ENCODE results near the gene SZT2. TPM values are rescaled to one million over a fixed set of nuclear protein-coding genes. Genes with fewer than 3 reads are reported as not detected.
"Not testable (repeated sequence)": the region's sequence is repeated elsewhere in the genome, so short reads cannot be mapped to it uniquely, and the experiment has no call there.

Gene SZT2
- total RNA-seq, 2 experiments from 2014 or later = 52.2 to 60.2 TPM

DNA sequence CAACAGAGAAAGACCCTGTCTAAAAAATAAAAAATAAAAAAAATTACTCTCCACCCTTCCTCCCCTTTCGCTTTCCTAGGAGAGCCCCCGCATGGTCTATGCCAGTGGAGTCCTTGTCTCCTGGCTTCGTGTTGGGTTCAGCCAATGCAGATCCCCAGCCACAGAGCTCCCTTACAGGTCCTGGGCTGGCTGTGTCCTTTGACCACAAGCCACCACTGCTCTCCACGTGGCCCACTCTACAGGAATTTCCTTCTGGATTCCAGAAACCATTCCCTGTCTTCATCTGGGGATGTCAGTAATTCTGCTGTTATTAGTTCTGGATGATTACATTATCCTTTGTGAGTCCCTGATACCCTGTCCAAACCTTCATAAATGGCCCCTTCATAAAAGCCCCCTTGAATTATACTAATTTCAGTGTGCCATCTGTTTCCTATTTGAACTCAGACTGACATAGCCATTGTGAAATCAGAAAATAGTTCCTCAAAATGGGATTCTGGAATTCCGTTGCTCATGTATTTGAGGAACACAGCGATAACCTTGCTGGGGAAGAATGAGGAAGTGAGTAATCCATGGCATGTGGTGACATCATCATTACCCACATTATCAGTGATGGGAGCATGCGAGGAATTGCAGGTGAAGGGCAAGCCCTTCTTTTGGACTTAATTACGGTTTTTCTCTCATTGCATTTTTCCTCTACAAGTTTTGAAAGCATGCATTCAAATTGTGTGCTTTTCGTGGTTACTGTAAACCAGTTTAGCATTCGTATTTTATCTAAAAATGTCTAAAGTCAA lies 86.1 kb downstream of the SZT2 start:
- H3K4me1 Mint-ChIP-seq; H3K27ac Mint-ChIP-seq; H3K36me3 Mint-ChIP-seq; H3K9me3 Mint-ChIP-seq (ENCODE audit: low read depth); ATAC-seq; H3K4me3 Mint-ChIP-seq; DNase-seq; CTCF ChIA-PET: not testable (repeated sequence)
- peaks cover 35% of the 10 kb centered on the region for H3K27me3 Mint-ChIP-seq

DNA sequence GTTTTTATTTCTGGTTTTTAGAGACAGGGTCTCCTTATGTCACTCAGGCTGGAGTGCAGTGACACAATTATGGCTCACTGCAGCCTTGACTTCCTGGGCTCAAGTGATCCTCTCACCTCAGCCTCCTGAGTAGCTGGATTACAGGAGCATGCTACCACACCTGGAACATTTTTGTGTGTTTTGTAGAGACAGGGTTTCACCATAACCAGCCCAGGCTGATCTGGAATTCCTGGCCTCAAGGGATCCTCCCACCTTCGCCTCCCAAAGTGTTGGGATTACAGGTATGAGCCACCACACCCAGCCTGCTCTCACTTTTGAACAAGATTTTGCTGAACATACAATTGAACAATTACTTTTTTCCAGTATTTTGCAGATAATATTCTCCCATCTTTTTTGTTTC lies 88.0 kb downstream of the SZT2 start:
- H3K36me3 Mint-ChIP-seq = no peaks in the 10 kb centered on the region
- peaks cover 16% of the 10 kb centered on the region for H3K4me1 Mint-ChIP-seq
- H3K9me3 Mint-ChIP-seq (ENCODE audit: low read depth) = no peaks in the 10 kb centered on the region
- CTCF ChIA-PET = no interaction called here
- H3K27ac Mint-ChIP-seq = no peak overlapping the region
- no peak overlapping the region for H3K4me3 Mint-ChIP-seq
- ATAC-seq (no peak), DNase-seq (no peak)
- peaks cover 36% of the 10 kb centered on the region for H3K27me3 Mint-ChIP-seq

GRCh38 chr1:43479414-43479813 lies 89.7 kb downstream of the SZT2 start:
- H3K36me3 Mint-ChIP-seq = peaks cover 3% of the 10 kb centered on the region
- CTCF ChIA-PET = no interaction called here
- ATAC-seq = no peak

DNA sequence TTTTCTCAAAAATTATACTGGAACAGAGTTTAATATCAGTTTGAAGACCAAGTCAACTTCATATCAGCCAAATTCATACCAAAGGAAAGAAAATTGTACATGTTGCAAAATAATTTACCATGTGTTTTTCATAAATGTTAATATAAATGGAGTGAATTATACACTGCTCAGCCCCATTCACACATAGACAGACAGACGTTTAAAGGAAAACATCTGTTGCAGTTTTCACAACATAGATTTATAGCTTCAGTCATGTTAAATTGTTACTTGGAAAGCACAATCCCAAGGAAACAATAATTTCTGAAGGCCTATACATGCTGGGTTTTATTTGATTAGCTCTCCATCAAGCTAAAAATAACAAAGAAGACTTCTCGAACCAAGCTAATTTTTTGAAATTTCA lies 91.8 kb downstream of the SZT2 start:
- H3K9me3 Mint-ChIP-seq (ENCODE audit: low read depth) = peaks cover 3% of the 10 kb centered on the region
- H3K27ac Mint-ChIP-seq = no peak overlapping the region
- H3K4me1 Mint-ChIP-seq = peaks cover 7% of the 10 kb centered on the region
- no peak for DNase-seq
- H3K4me3 Mint-ChIP-seq = no peak overlapping the region
- ATAC-seq = no peak
- H3K27me3 Mint-ChIP-seq = peaks cover 25% of the 10 kb centered on the region
- CTCF ChIA-PET = interaction anchor here (0.7 kb wide), 1 partner anchor 355 kb away, joined by 3 read pairs; no protein-coding TSS in a partner anchor
- H3K36me3 Mint-ChIP-seq = peaks cover 3% of the 10 kb centered on the region

More at GRCh38 chr1:43479414-43479813, 89.7 kb downstream of the SZT2 start:
- Mint-ChIP-seq H3K4me1 (peaks cover 7% of the 10 kb centered on the region), H3K4me3 (no peak overlapping the region), H3K27ac (no peak overlapping the region), H3K27me3 (peaks cover 31% of the 10 kb centered on the region), H3K9me3 (ENCODE audit: low read depth) (no peaks in the 10 kb centered on the region)
- DNase-seq = no peak

GRCh38 chr1:43482215-43482614 lies 92.5 kb downstream of the SZT2 start:
- peaks cover 3% of the 10 kb centered on the region for H3K9me3 Mint-ChIP-seq (ENCODE audit: low read depth)
- CTCF ChIA-PET = interaction anchor here (0.6 kb wide), 2 partner anchors 234 to 255 kb away, joined by 3 read pairs; no protein-coding TSS in a partner anchor
- H3K4me1 Mint-ChIP-seq = peaks cover 7% of the 10 kb centered on the region
- no peak overlapping the region for H3K27ac Mint-ChIP-seq
- H3K36me3 Mint-ChIP-seq = peaks cover 3% of the 10 kb centered on the region
- H3K27me3 Mint-ChIP-seq = peaks cover 20% of the 10 kb centered on the region
- ATAC-seq (no peak), DNase-seq (no peak)
- H3K4me3 Mint-ChIP-seq = no peak overlapping the region

GRCh38 chr1:43484367-43484766 lies 94.7 kb downstream of the SZT2 start:
- CTCF ChIA-PET = no interaction called here
- H3K4me3 Mint-ChIP-seq = no peak overlapping the region

DNA sequence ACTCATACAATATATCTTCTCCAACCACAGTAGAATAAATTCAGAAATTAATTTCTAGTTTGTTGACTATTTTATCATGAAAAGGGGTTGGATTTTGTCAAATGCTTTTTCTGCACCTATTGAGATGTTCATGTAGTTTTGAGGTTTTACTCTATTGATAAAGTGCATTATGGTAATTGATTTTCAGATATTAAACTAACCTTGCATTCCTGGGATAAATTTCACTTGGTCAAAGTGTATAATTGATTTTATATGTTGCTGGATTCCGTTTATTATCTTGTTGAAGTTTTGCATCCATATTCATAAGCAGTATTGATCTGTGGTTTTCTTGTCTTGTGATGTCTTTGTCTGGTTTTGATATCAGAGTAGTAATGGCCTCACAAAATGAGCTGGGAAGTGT lies 98.5 kb downstream of the SZT2 start:
- no peak overlapping the region for H3K27ac Mint-ChIP-seq
- ATAC-seq (no peak), DNase-seq (no peak)
- H3K4me1 Mint-ChIP-seq = no peaks in the 10 kb centered on the region
- peaks cover 15% of the 10 kb centered on the region for H3K36me3 Mint-ChIP-seq
- H3K4me3 Mint-ChIP-seq = no peak overlapping the region
- CTCF ChIA-PET = interaction anchor here (1.1 kb wide), 1 partner anchor 25 kb away, joined by 3 read pairs; no protein-coding TSS in a partner anchor
- H3K27me3 Mint-ChIP-seq = peaks cover 8% of the 10 kb centered on the region
- peaks cover 15% of the 10 kb centered on the region for H3K9me3 Mint-ChIP-seq (ENCODE audit: low read depth)

More at GRCh38 chr1:43484367-43484766, 94.7 kb downstream of the SZT2 start:
- H3K9me3 Mint-ChIP-seq (ENCODE audit: low read depth) = peaks cover 9% of the 10 kb centered on the region
- H3K36me3 Mint-ChIP-seq = peaks cover 10% of the 10 kb centered on the region
- ATAC-seq = no peak
- peaks cover 10% of the 10 kb centered on the region for H3K27me3 Mint-ChIP-seq
- H3K27ac Mint-ChIP-seq = no peak overlapping the region
- peaks cover 7% of the 10 kb centered on the region for H3K4me1 Mint-ChIP-seq
- DNase-seq = no peak

DNA sequence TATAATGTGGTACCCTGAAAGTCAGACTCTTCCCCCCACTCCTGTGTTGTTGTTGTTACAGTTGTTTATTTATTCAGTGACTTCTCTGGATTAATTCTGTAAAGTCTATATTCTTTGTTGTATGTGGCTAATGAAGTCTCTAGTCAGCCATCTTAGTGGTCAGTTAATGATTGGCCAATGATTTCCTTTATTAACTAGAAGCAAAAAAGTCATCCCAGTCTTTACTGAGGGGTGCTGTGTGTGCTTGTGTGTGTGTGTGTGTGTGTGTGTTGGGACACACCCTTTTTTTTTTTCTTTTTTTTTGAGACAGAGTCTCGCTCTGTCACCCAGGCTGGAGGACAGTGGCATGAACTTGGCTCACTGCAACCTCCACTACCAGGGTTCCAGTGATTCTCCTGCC lies 101.4 kb downstream of the SZT2 start:
- ATAC-seq (no peak), DNase-seq (no peak)
- CTCF ChIA-PET = no interaction called here
- H3K4me3 Mint-ChIP-seq = no peak overlapping the region
- no peaks in the 10 kb centered on the region for H3K4me1 Mint-ChIP-seq
- H3K27ac Mint-ChIP-seq = no peak overlapping the region
- peaks cover 22% of the 10 kb centered on the region for H3K27me3 Mint-ChIP-seq
- H3K9me3 Mint-ChIP-seq (ENCODE audit: low read depth) = peaks cover 15% of the 10 kb centered on the region
- H3K36me3 Mint-ChIP-seq = peaks cover 12% of the 10 kb centered on the region

DNA sequence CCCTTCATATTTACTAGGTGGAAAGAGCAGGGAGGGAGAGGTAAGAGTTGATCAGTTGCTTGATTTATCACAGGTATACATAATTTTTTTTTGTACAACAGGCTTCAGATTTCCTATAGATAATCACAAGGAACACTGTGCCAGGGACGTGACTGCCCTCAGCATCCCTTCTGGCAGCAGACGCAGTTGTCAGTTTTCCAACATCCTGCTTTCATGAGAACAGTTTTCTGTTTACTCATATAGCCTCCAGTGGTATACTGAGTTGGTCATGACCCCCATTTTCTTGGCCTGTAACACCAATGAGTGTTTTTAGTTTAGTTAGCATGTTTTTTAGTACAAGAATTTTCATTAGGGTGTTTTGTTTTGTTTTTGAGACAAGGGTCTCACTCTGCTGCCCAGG lies 103.1 kb downstream of the SZT2 start:
- CTCF ChIA-PET = no interaction called here
- no peak for ATAC-seq
- Mint-ChIP-seq H3K27me3 (peaks cover 30% of the 10 kb centered on the region), H3K4me3 (no peak overlapping the region), H3K36me3 (peaks cover 11% of the 10 kb centered on the region), H3K4me1 (no peaks in the 10 kb centered on the region), H3K9me3 (ENCODE audit: low read depth) (peaks cover 9% of the 10 kb centered on the region), H3K27ac (no peak overlapping the region)
- no peak for DNase-seq

DNA sequence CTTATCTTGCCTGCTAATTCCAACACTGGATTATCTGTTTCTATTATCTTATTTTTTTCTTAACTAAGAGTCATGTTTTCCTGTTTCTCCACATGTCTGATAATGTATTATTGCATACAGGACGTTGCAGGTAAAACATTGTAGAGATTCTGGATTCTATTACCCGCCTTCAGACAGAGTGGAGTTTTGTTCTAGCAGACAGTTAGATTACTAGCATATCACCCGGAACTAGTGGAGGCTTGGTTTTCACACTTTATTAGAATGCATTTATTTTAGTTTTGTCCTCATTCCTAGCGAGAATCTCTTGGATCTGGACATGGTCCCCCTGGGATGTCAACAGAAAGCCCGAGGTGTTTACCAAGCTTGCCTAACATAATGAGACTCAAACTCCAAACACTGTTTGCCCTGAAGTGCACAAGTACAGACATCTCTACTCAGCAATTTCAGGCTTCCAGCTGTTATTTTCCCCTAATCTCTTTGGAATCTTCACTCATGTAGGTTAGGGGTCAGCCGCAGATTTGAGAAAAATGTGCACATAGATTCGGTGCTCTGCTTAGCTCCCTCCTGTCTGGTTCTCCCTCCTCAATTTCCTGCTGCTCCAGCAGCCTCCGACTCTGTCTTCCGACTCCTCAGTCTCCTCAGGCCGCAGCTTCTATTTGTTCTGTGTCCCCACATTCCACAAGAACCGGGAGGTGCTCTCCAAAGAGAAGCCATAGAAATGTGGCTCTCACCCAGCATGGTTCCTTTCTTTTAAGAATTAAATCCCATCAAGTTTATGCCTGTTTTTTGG lies 104.2 kb downstream of the SZT2 start:
- Mint-ChIP-seq H3K27ac (no peak overlapping the region), H3K36me3 (peaks cover 7% of the 10 kb centered on the region), H3K4me3 (no peak overlapping the region), H3K4me1 (no peaks in the 10 kb centered on the region), H3K27me3 (peaks cover 31% of the 10 kb centered on the region), H3K9me3 (ENCODE audit: low read depth) (peaks cover 6% of the 10 kb centered on the region)
- no peak for DNase-seq
- no peak for ATAC-seq
- CTCF ChIA-PET = no interaction called here

DNA sequence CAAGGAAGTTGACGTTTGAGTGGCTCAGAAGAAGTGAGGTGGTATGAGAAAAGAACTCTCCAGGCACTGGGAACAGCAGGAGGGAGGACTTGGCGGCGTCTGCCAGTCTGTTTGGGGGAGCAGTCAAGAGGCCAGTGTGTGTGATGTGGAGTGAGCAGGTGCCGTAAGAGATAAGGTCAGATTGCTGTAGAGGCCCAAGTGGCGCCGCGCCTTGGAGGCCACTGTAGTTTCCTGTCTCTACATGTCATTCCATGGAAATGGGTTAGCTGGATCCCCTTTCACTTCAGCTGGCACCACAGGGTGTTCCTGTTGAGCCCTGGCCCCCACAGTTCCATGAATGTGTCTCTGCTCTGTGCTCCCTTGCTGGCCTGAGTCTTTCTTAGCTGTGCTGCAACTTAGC lies 105.5 kb downstream of the SZT2 start:
- no peak for ATAC-seq
- H3K36me3 Mint-ChIP-seq = peaks cover under 1% of the 10 kb centered on the region
- no peak overlapping the region for H3K4me3 Mint-ChIP-seq
- no peak overlapping the region for H3K27ac Mint-ChIP-seq
- CTCF ChIA-PET = no interaction called here
- DNase-seq = no peak
- H3K9me3 Mint-ChIP-seq (ENCODE audit: low read depth) = peaks cover 3% of the 10 kb centered on the region
- no peaks in the 10 kb centered on the region for H3K4me1 Mint-ChIP-seq
- peaks cover 36% of the 10 kb centered on the region for H3K27me3 Mint-ChIP-seq

DNA sequence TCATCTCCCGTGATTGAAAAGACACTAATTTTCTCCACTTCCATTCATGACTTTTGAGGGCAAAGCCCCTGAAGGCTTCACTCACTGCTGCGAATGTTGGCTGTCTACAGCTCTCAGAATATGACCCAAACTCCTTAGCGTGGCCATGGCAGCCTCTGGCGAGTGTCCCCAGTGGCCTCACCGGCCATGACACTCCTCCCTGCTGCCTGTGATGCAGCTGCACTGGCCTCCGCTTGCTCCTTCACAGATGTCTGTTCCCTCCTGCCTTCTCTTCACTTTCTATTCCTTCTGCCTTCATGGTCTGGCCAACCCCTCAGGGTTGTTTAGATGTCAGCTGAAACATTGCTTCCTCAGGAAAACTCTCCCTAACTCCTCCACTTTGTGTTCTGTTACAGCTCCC lies 110.2 kb downstream of the SZT2 start:
- ATAC-seq (no peak), DNase-seq (no peak)
- Mint-ChIP-seq H3K9me3 (ENCODE audit: low read depth) (no peaks in the 10 kb centered on the region), H3K27me3 (peaks cover 27% of the 10 kb centered on the region), H3K27ac (no peak overlapping the region), H3K4me3 (no peak overlapping the region), H3K36me3 (no peaks in the 10 kb centered on the region), H3K4me1 (no peaks in the 10 kb centered on the region)
- CTCF ChIA-PET = interaction anchor here (0.6 to 1.0 kb wide), 2 partner anchors 14 to 548 kb away, joined by 3 read pairs; no protein-coding TSS in a partner anchor

GRCh38 chr1:43501806-43502205 lies 112.1 kb downstream of the SZT2 start:
- DNase-seq; H3K4me1 Mint-ChIP-seq; CTCF ChIA-PET; H3K9me3 Mint-ChIP-seq (ENCODE audit: low read depth); ATAC-seq; H3K4me3 Mint-ChIP-seq; H3K27ac Mint-ChIP-seq; H3K36me3 Mint-ChIP-seq: not testable (repeated sequence)
- H3K27me3 Mint-ChIP-seq = peaks cover 21% of the 10 kb centered on the region

DNA sequence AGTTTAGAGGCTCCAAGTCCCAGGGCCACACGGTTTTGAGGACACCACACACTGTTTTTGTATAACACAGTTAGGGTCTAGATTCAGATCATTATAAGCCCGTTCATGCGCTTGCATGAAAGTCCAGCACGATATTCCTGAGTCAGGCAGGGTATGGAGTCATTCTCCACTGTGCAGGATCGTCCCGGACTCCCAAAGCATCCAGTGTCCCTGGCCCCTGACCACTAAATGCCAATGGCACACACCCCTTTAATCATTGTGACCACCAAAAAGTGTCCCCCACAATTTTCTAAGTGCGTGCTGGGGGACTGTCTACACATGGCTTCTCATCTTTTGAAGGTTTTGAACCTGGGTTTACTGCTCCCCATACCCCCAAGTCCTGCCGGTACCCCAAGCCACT lies 113.8 kb downstream of the SZT2 start:
- H3K27me3 Mint-ChIP-seq = peaks cover 15% of the 10 kb centered on the region
- H3K4me1 Mint-ChIP-seq = peaks cover 5% of the 10 kb centered on the region
- DNase-seq (no peak), ATAC-seq (no peak)
- H3K9me3 Mint-ChIP-seq (ENCODE audit: low read depth) = no peaks in the 10 kb centered on the region
- CTCF ChIA-PET = no interaction called here
- no peaks in the 10 kb centered on the region for H3K36me3 Mint-ChIP-seq
- no peak overlapping the region for H3K27ac Mint-ChIP-seq
- no peak overlapping the region for H3K4me3 Mint-ChIP-seq
